ENCODE measurements around the gene KLK1.

GRCh38 chr19:50814883-50815282 is 8.7 kb downstream of the KLK1 start:
- no peak for TF ChIP-seq CTCF (conservative IDR thresholded peaks at IDR 0.05 in 1 of 2, IDR thresholded peaks at IDR 0.05 in 1 of 2; ENCODE audit: low read depth in 1 of 2, low read length in 2 of 2)
- TF ChIP-seq EZH2 (IDR thresholded peaks at IDR 0.05; ENCODE audit: low read length, missing control alignments): no peak
